GM12864 (cell line): ENCODE data around the gene PLCB2.

Experiments used
- DNase-seq: peaks from one replicate; pipeline ENCODE4 v3.0.0-alpha.2; 2011; ENCODE audit warnings: low read depth
- H3K4me3 ChIP-seq: 2 replicates; pipeline ENCODE4 v1.5.1; 2011; ENCODE audit warnings: mild to moderate bottlenecking, low read depth, low read length, control low read depth
- CTCF ChIP-seq: IDR thresholded peaks from 2 replicates; pipeline ENCODE4 v1.5.1; 2011; ENCODE audit warnings: low read depth, mild to moderate bottlenecking, moderate library complexity, low read length, control low read depth, inconsistent platforms; ENCODE audit errors: missing control alignments

PLCB2 gene

GRCh38 chr15:40239404-40239692 lies 68.4 kb downstream of the PLCB2 start:
- no peak for TF ChIP-seq CTCF
- H3K4me3 ChIP-seq: no peak overlapping the region
- no peak for DNase-seq

GRCh38 chr15:40238532-40239403 lies 69.0 kb downstream of the PLCB2 start, which contains the start of gene PAK6:
Gene PAK6 (plus strand): TSS chr15:40239063. CDS start chr15:40264786, 25,723 bp downstream.
- no peak for DNase-seq
- H3K4me3 ChIP-seq: no peak within 1 kb of the TSS
- no peak for TF ChIP-seq CTCF
